ENCODE measurements around the gene PRR36. TPM values are rescaled to one million over a fixed set of nuclear protein-coding genes. Genes with fewer than 3 reads are reported as not detected.

Gene PRR36
- total and polyA plus RNA-seq, 8 donors: 1.2 to 13.4 (median 9.9) TPM

- Histone ChIP-seq H3K27ac (no peak overlapping the region), H3K9me3 (peaks cover 0 to 24% of the 10 kb centered on the region in 2 donors), H3K4me1 (no peaks in the 10 kb centered on the region), H3K27me3 (peaks cover 0 to 20% of the 10 kb centered on the region in 2 donors), H3K36me3 (no peaks in the 10 kb centered on the region), H3K4me3 (no peak overlapping the region)
- no peak for DNase-seq
- ATAC-seq: no peak
- TF ChIP-seq, protein P1, sequence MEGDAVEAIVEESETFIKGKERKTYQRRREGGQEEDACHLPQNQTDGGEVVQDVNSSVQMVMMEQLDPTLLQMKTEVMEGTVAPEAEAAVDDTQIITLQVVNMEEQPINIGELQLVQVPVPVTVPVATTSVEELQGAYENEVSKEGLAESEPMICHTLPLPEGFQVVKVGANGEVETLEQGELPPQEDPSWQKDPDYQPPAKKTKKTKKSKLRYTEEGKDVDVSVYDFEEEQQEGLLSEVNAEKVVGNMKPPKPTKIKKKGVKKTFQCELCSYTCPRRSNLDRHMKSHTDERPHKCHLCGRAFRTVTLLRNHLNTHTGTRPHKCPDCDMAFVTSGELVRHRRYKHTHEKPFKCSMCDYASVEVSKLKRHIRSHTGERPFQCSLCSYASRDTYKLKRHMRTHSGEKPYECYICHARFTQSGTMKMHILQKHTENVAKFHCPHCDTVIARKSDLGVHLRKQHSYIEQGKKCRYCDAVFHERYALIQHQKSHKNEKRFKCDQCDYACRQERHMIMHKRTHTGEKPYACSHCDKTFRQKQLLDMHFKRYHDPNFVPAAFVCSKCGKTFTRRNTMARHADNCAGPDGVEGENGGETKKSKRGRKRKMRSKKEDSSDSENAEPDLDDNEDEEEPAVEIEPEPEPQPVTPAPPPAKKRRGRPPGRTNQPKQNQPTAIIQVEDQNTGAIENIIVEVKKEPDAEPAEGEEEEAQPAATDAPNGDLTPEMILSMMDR (IDR thresholded peaks at IDR 0.05): no peak
- intact Hi-C loops (cut with DNase I): no loop called here
These were observed 53.6 kb downstream of the PRR36 start for GRCh38 chr19:7820588-7820987.

GRCh38 chr19:7819337-7819736 lies 54.9 kb downstream of the PRR36 start:
- H3K4me3 ChIP-seq: no peak overlapping the region
- H3K9me3 ChIP-seq: peaks cover 0 to 24% of the 10 kb centered on the region in 2 donors
- H3K27ac ChIP-seq: no peak overlapping the region
- TF ChIP-seq, protein P1 (IDR thresholded peaks at IDR 0.05): no peak
- intact Hi-C loops (cut with DNase I): no loop called here
- H3K27me3 ChIP-seq: peaks cover 0 to 11% of the 10 kb centered on the region in 2 donors
- ATAC-seq: no peak
- no peaks in the 10 kb centered on the region for H3K36me3 ChIP-seq
- H3K4me1 ChIP-seq: peaks cover 0 to 6% of the 10 kb centered on the region in 2 donors
- DNase-seq: no peak

DNA sequence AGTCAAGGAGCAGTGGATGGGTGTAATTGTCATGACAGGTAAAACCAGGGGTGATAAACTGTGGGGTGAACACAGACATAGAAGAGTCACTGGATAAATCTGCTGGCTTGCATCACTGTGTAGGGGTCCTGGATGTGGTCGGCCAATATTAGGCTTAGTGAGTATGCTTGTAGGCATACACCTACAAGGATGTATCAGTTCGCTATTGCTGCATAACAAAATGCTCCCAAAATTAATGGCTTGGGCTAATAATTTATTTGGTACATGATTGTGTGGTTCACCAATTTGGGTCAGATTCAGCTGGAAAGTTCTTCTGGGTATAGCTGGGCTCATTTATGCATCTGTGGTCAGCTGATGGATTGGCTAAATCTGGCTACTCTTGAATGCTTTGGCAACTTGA lies 55.4 kb downstream of the PRR36 start:
- Histone ChIP-seq H3K4me3 (no peak overlapping the region), H3K9me3 (peaks cover 0 to 24% of the 10 kb centered on the region in 2 donors), H3K4me1 (peaks cover 0 to 6% of the 10 kb centered on the region in 2 donors), H3K27me3 (peaks cover 0 to 7% of the 10 kb centered on the region in 2 donors), H3K27ac (no peak overlapping the region), H3K36me3 (no peaks in the 10 kb centered on the region)
- DNase-seq (no peak), ATAC-seq (no peak)
- TF ChIP-seq, protein P1 (IDR thresholded peaks at IDR 0.05): no peak
- intact Hi-C loops (cut with DNase I): no loop called here

Other genes starting within 250 kb of the PRR36 start
- gene XAB2, start 244.8 kb downstream of the PRR36 start, total RNA-seq: 10 to 100 TPM; 32.8 to 33.7 TPM
- gene XAB2, start 244.8 kb downstream of the PRR36 start, polyA plus RNA-seq (ENCODE audit: insufficient read length in 6 of 6): 10 to 100 TPM; 30.5 to 38.8 (median 32.0) TPM
- gene PET100, start 244.6 kb downstream of the PRR36 start, total RNA-seq: 10 to 100 TPM; 92.6 to 98.6 TPM
- gene PET100, start 244.6 kb downstream of the PRR36 start, polyA plus RNA-seq (ENCODE audit: insufficient read length in 6 of 6): 100 to 1,000 TPM in 3 of 6 donors, 10 to 100 TPM in 3; 82.8 to 111 (median 99.0) TPM
- 1 to 10 TPM; 1.6 to 1.8 TPM for gene PCP2, start 240.7 kb downstream of the PRR36 start, total RNA-seq
- 1 to 10 TPM in 5 of 6 donors, under 1 TPM in 1; 0.57 to 1.6 (median 1.4) TPM for gene PCP2, start 240.7 kb downstream of the PRR36 start, polyA plus RNA-seq (ENCODE audit: insufficient read length in 6 of 6)
- gene STXBP2, start 237.3 kb downstream of the PRR36 start, total RNA-seq: 100 to 1,000 TPM; 153 to 277 TPM
- 10 to 100 TPM; 32.5 to 46.1 (median 38.9) TPM for gene STXBP2, start 237.3 kb downstream of the PRR36 start, polyA plus RNA-seq (ENCODE audit: insufficient read length in 6 of 6)
- gene RETN, start 205.3 kb downstream of the PRR36 start, total RNA-seq: 10 to 100 TPM in 1 of 2 donors, 1 to 10 TPM in 1; 3.6 to 22.4 TPM
- 1 to 10 TPM; 1.2 to 3.9 (median 1.9) TPM for gene RETN, start 205.3 kb downstream of the PRR36 start, polyA plus RNA-seq (ENCODE audit: insufficient read length in 6 of 6)
- gene MCEMP1, start 197.3 kb downstream of the PRR36 start, total RNA-seq: 100 to 1,000 TPM in 1 of 2 donors, 10 to 100 TPM in 1; 26.4 to 112 TPM
- gene MCEMP1, start 197.3 kb downstream of the PRR36 start, polyA plus RNA-seq (ENCODE audit: insufficient read length in 6 of 6): under 1 TPM; 0.32 to 0.90 (median 0.52) TPM
- 100 to 1,000 TPM; 105 to 106 TPM for gene TRAPPC5, start 193.6 kb downstream of the PRR36 start, total RNA-seq
- gene TRAPPC5, start 193.6 kb downstream of the PRR36 start, polyA plus RNA-seq (ENCODE audit: insufficient read length in 6 of 6): 10 to 100 TPM; 25.7 to 51.5 (median 40.3) TPM
- gene FCER2, start 172.3 kb downstream of the PRR36 start, total RNA-seq: under 1 TPM; 0.58 to 0.73 TPM
- gene FCER2, start 172.3 kb downstream of the PRR36 start, polyA plus RNA-seq (ENCODE audit: insufficient read length in 6 of 6): under 1 TPM; 0.27 to 0.61 (median 0.47) TPM
- 1 to 10 TPM; 2.1 to 2.2 TPM for gene CLEC4G, start 142.3 kb downstream of the PRR36 start, total RNA-seq
- gene CLEC4G, start 142.3 kb downstream of the PRR36 start, polyA plus RNA-seq (ENCODE audit: insufficient read length in 6 of 6): under 1 TPM in 4 of 6 donors, not detected in 2; 0.20 to 0.38 (median 0.25) TPM
- gene CD209, start 126.9 kb downstream of the PRR36 start, total RNA-seq: 10 to 100 TPM in 1 of 2 donors, 1 to 10 TPM in 1; 9.2 to 10.6 TPM
- gene CD209, start 126.9 kb downstream of the PRR36 start, polyA plus RNA-seq (ENCODE audit: insufficient read length in 6 of 6): 1 to 10 TPM; 2.9 to 4.3 (median 3.1) TPM
- 1 to 10 TPM in 1 of 2 donors, not detected in 1; 2.7 TPM for gene CLEC4M, start 111.1 kb downstream of the PRR36 start, total RNA-seq
- gene CLEC4M, start 111.1 kb downstream of the PRR36 start, polyA plus RNA-seq (ENCODE audit: insufficient read length in 6 of 6): 1 to 10 TPM in 4 of 6 donors, under 1 TPM in 2; 0.78 to 2.2 (median 1.3) TPM
- gene EVI5L, start 44.2 kb downstream of the PRR36 start, total RNA-seq: 10 to 100 TPM; 14.2 to 16.9 TPM
- gene EVI5L, start 44.2 kb downstream of the PRR36 start, polyA plus RNA-seq (ENCODE audit: insufficient read length in 6 of 6): 10 to 100 TPM; 11.3 to 18.1 (median 14.7) TPM
- 10 to 100 TPM in 1 of 2 donors, 1 to 10 TPM in 1; 5.9 to 10.5 TPM for gene LRRC8E, start 14.1 kb upstream of the PRR36 start, total RNA-seq
- gene LRRC8E, start 14.1 kb upstream of the PRR36 start, polyA plus RNA-seq (ENCODE audit: insufficient read length in 6 of 6): 1 to 10 TPM; 3.7 to 5.7 (median 4.5) TPM
- gene MAP2K7, start 29.5 kb upstream of the PRR36 start, total RNA-seq: 10 to 100 TPM; 30.5 to 31.1 TPM
- gene MAP2K7, start 29.5 kb upstream of the PRR36 start, polyA plus RNA-seq (ENCODE audit: insufficient read length in 6 of 6): 10 to 100 TPM; 25.7 to 33.1 (median 30.5) TPM
- gene TGFBR3L, start 40.4 kb upstream of the PRR36 start, total RNA-seq: under 1 TPM; 0.29 to 0.55 TPM
- under 1 TPM in 4 of 6 donors, not detected in 2; 0.11 to 0.26 (median 0.19) TPM for gene TGFBR3L, start 40.4 kb upstream of the PRR36 start, polyA plus RNA-seq (ENCODE audit: insufficient read length in 6 of 6)
- 10 to 100 TPM; 15.2 to 20.5 TPM for gene SNAPC2, start 45.9 kb upstream of the PRR36 start, total RNA-seq
- 10 to 100 TPM; 11.1 to 18.5 (median 14.9) TPM for gene SNAPC2, start 45.9 kb upstream of the PRR36 start, polyA plus RNA-seq (ENCODE audit: insufficient read length in 6 of 6)
- gene CTXN1, start 51.7 kb upstream of the PRR36 start, total RNA-seq: 1 to 10 TPM; 6.5 to 8.5 TPM
- 10 to 100 TPM in 3 of 6 donors, 1 to 10 TPM in 3; 4.2 to 13.3 (median 9.9) TPM for gene CTXN1, start 51.7 kb upstream of the PRR36 start, polyA plus RNA-seq (ENCODE audit: insufficient read length in 6 of 6)
- 10 to 100 TPM; 42.2 to 52.1 TPM for gene TIMM44, start 69.3 kb upstream of the PRR36 start, total RNA-seq
- 10 to 100 TPM; 36.7 to 56.5 (median 42.9) TPM for gene TIMM44, start 69.3 kb upstream of the PRR36 start, polyA plus RNA-seq (ENCODE audit: insufficient read length in 6 of 6)
- 10 to 100 TPM; 67.8 to 73.2 TPM for gene ELAVL1, start 131.3 kb upstream of the PRR36 start, total RNA-seq
- gene ELAVL1, start 131.3 kb upstream of the PRR36 start, polyA plus RNA-seq (ENCODE audit: insufficient read length in 6 of 6): 10 to 100 TPM; 64.3 to 76.0 (median 71.2) TPM
- not detected for gene CCL25, start 178.4 kb upstream of the PRR36 start, total RNA-seq
- under 1 TPM in 4 of 6 donors, not detected in 2; 0.23 to 0.46 (median 0.37) TPM for gene CCL25, start 178.4 kb upstream of the PRR36 start, polyA plus RNA-seq (ENCODE audit: insufficient read length in 6 of 6)